Measurements from ENCODE around the gene NR2F1. TPM values are rescaled to one million over a fixed set of nuclear protein-coding genes. Genes with fewer than 3 reads are reported as not detected.

Gene NR2F1
- total RNA-seq, 4 donors from 2014 or later = 29.4 to 111 (median 37.8) TPM

- ATAC-seq = no peak
- no peak overlapping the region for H3K4me3 ChIP-seq
- H3K9me3 ChIP-seq = no peaks in the 10 kb centered on the region
These were observed 43.8 kb downstream of the NR2F1 start for GRCh38 chr5:93626801-93627200.

DNA sequence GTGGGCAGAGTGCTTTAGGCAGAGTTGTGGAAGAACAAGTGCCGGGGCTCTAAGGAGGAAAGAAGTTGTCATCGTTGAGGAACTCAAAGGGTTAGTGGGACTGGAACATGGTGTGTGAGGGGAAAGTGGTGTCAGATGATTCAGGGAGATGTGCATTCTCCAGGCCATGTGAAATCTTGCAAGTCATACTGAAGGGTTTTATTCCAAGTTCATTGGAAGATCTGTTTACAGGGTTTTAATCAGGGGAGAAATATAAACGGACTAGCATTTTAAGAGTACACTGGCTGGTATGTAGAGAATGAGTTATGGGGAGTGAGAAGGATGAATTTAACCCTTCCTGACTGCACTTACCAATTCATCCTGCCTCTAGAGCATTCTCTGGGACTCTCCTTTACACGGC lies 49.3 kb downstream of the NR2F1 start:
- Histone ChIP-seq H3K36me3 (no peaks in the 10 kb centered on the region), H3K27me3 (no peaks in the 10 kb centered on the region), H3K4me1 (no peaks in the 10 kb centered on the region), H3K27ac (no peak overlapping the region), H3K9me3 (no peaks in the 10 kb centered on the region), H3K4me3 (no peak overlapping the region)
- TF ChIP-seq POLR2A (IDR thresholded peaks at IDR 0.05) (no peak), POLR2AphosphoS5 (IDR thresholded peaks at IDR 0.05) (no peak), CTCF (IDR thresholded peaks at IDR 0.05) (no peak)
- no peak for ATAC-seq
- 80 to 89% methylated on average over 4 of the region's 4 CpGs for WGBS, 2 donors (ENCODE audit: low coverage in 1 of 2)

More at GRCh38 chr5:93626801-93627200, 43.8 kb downstream of the NR2F1 start:
- Histone ChIP-seq H3K36me3 (no peaks in the 10 kb centered on the region), H3K27ac (no peak overlapping the region), H3K27me3 (no peaks in the 10 kb centered on the region), H3K4me1 (peaks cover 0 to 8% (median 0%) of the 10 kb centered on the region in 3 donors)
- TF ChIP-seq EP300 (IDR thresholded peaks at IDR 0.05) = no peak
- no peak for TF ChIP-seq CTCF (IDR thresholded peaks at IDR 0.05)
- TF ChIP-seq POLR2AphosphoS5 (IDR thresholded peaks at IDR 0.05) = no peak
- TF ChIP-seq POLR2A (IDR thresholded peaks at IDR 0.05) = no peak

- TF ChIP-seq EP300 (IDR thresholded peaks at IDR 0.05) = no peak
- TF ChIP-seq POLR2AphosphoS5 (IDR thresholded peaks at IDR 0.05) = no peak
- TF ChIP-seq CTCF (IDR thresholded peaks at IDR 0.05) = no peak
- no peak for TF ChIP-seq POLR2A (IDR thresholded peaks at IDR 0.05)
- ATAC-seq = no peak
These were observed 53.0 kb downstream of the NR2F1 start for GRCh38 chr5:93635991-93636390.

DNA sequence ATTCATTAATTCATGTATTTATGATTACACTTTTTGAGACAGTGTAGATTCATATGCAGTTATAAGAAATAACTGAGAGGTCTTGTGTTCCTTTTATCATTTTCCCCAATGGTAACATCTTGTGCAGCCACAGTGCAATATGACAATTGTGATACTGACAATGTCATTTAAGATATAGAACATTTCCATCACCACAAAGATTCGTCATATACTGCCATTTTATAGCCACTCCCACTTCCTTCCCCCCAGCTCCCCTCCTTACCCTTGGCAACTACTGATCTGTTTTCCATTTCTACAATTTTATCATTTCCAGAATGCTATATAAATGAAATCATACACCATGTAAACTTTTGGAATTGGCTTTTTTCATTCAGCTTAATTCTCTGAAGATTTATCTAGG lies 53.8 kb downstream of the NR2F1 start:
- Histone ChIP-seq H3K4me3 (no peak overlapping the region), H3K27me3 (no peaks in the 10 kb centered on the region), H3K27ac (no peak overlapping the region), H3K4me1 (no peaks in the 10 kb centered on the region), H3K36me3 (no peaks in the 10 kb centered on the region), H3K9me3 (no peaks in the 10 kb centered on the region)
- TF ChIP-seq CTCF (IDR thresholded peaks at IDR 0.05) (no peak), POLR2AphosphoS5 (IDR thresholded peaks at IDR 0.05) (no peak), EP300 (IDR thresholded peaks at IDR 0.05) (no peak), POLR2A (IDR thresholded peaks at IDR 0.05) (no peak)
- ATAC-seq = no peak
- WGBS, 2 donors (ENCODE audit: low coverage in 1 of 2) = 71 to 100% methylated on average over 1 of the region's 1 CpG

More at GRCh38 chr5:93635991-93636390, 53.0 kb downstream of the NR2F1 start:
- no peaks in the 10 kb centered on the region for H3K4me1 ChIP-seq
- no peak overlapping the region for H3K27ac ChIP-seq
- no peak overlapping the region for H3K4me3 ChIP-seq
- no peaks in the 10 kb centered on the region for H3K36me3 ChIP-seq
- no peaks in the 10 kb centered on the region for H3K27me3 ChIP-seq
- no peaks in the 10 kb centered on the region for H3K9me3 ChIP-seq

GRCh38 chr5:93637697-93638096 lies 54.7 kb downstream of the NR2F1 start:
- no peaks in the 10 kb centered on the region for H3K9me3 ChIP-seq
- H3K27ac ChIP-seq = no peak overlapping the region
- no peak for ATAC-seq
- no peak overlapping the region for H3K4me3 ChIP-seq
- no peaks in the 10 kb centered on the region for H3K36me3 ChIP-seq
- no peaks in the 10 kb centered on the region for H3K27me3 ChIP-seq
- WGBS, 2 donors (ENCODE audit: low coverage in 1 of 2) = 86 to 100% methylated on average over 1 to 2 of the region's 2 CpGs
- TF ChIP-seq POLR2AphosphoS5 (IDR thresholded peaks at IDR 0.05) (no peak), EP300 (IDR thresholded peaks at IDR 0.05) (no peak), CTCF (IDR thresholded peaks at IDR 0.05) (no peak), POLR2A (IDR thresholded peaks at IDR 0.05) (no peak)
- H3K4me1 ChIP-seq = no peaks in the 10 kb centered on the region

All from gastroesophageal sphincter (tissue), 4 donors.